GM23338 (cell line): ENCODE results near the gene KRTAP1-4.

Experiments
- ETS1 ChIP-seq: IDR thresholded peaks from 2 replicates; pipeline ENCODE4 v1.6.1; 2016; ENCODE audit warnings: antibody characterized with exemption
- EZH2phosphoT487 ChIP-seq: fragments of 200-600 bp; sonication (generic); IDR thresholded peaks from one replicate; pipeline ENCODE4 v1.8.1; 2018; ENCODE audit warnings: antibody characterized with exemption; ENCODE audit not compliant: unreplicated experiment
- NANOG ChIP-seq: IDR thresholded peaks from 2 replicates; pipeline ENCODE4 v1.6.1; 2016; ENCODE audit warnings: antibody characterized with exemption, borderline replicate concordance
- POLR2AphosphoS5 ChIP-seq: IDR thresholded peaks from 2 replicates; pipeline ENCODE4 v1.6.1; 2016; ENCODE audit warnings: antibody characterized with exemption, low read depth
- REST ChIP-seq: IDR thresholded peaks from one replicate; pipeline ENCODE4 v1.6.1; 2018; ENCODE audit warnings: antibody characterized with exemption; ENCODE audit not compliant: unreplicated experiment
- TF ChIP-seq, protein P1 (sequence below), 2 experiments: fragments of 200-600 bp in 1 of 2; sonication (generic) in 1 of 2; conservative IDR thresholded peaks; 2 replicates each; pipeline versions ENCODE4 v1.5.1 to v1.6.1; 2016 to 2017; ENCODE audit warnings: antibody characterized with exemption in 2 of 2, low read depth in 2 of 2, mild to moderate bottlenecking in 2 of 2, moderate library complexity in 1 of 2

GRCh38 chr17:41037853-41038350 is 7.9 kb upstream of the KRTAP1-4 start:
- TF ChIP-seq, protein P1, sequence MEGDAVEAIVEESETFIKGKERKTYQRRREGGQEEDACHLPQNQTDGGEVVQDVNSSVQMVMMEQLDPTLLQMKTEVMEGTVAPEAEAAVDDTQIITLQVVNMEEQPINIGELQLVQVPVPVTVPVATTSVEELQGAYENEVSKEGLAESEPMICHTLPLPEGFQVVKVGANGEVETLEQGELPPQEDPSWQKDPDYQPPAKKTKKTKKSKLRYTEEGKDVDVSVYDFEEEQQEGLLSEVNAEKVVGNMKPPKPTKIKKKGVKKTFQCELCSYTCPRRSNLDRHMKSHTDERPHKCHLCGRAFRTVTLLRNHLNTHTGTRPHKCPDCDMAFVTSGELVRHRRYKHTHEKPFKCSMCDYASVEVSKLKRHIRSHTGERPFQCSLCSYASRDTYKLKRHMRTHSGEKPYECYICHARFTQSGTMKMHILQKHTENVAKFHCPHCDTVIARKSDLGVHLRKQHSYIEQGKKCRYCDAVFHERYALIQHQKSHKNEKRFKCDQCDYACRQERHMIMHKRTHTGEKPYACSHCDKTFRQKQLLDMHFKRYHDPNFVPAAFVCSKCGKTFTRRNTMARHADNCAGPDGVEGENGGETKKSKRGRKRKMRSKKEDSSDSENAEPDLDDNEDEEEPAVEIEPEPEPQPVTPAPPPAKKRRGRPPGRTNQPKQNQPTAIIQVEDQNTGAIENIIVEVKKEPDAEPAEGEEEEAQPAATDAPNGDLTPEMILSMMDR (conservative IDR thresholded peaks at IDR 0.05; ENCODE audit: low read depth in 2 of 2) = no peak
- TF ChIP-seq REST (no peak), POLR2AphosphoS5 (no peak), NANOG (no peak), ETS1 (no peak), EZH2phosphoT487 (no peak)
